Activated naive CD4-positive, alpha-beta T cell treated with Interleukin-2 at 50 U/mL for 16 hours (primary cell): ENCODE measurements around the gene RAB3A.

ENCODE experiments used
- DNase-seq: peaks from one replicate; pipeline ENCODE4 v3.0.0-alpha.2; 2020

RAB3A gene, protein sequence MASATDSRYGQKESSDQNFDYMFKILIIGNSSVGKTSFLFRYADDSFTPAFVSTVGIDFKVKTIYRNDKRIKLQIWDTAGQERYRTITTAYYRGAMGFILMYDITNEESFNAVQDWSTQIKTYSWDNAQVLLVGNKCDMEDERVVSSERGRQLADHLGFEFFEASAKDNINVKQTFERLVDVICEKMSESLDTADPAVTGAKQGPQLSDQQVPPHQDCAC

DNA sequence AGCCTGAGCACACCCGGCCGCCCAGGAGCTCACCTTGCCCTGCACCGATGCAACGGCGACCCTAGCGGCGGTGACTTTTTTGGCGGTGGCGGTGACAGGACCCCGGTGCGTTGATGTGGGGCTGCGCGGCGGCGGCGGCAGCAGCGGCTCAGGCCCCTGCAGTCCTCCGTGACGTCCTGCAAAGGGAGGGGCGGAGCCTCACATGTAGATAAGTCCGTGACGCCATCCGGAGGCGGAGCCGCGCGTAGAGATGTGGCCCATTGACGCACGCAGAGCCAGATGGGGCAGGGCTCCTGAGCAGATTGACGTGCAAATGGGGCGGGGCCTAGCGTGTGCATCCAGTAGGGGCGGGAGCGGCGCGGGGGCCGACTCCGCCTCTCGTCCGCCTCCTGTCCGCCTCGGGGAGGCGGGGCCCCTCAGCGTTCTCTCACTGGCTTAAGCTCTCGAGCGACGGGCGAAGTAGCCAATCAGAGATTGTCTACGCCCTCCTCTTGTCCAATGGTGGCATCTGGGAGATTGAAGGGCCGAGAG, at the start of gene RAB3A:
Gene RAB3A (minus strand): TSS at position 180 of the 531 bp plus-strand sequence. CDS start 1,302 bp downstream, outside the sequence.
- peak; percentile 100 for DNase-seq

DNA sequence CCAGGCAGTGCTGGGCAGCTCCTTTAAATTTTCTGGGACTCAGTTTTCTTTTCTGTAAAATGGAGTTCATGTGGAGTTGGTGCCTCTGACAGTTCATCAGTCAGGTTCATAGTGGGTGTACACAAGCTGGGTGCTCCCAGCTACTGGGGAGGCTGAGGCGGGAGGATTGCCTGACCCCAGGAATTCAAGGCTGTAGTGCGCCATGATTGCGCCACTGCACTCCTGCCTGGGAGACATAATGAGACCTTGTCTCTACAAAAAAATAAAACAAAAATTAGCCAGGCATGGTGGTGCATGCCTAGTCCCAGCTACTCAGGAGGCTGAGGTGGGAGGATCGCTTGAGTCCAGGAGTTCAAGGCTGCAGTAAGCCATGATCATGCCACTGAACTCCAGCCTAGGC, 49.3 kb upstream of the RAB3A start:
- no peak for DNase-seq

DNA sequence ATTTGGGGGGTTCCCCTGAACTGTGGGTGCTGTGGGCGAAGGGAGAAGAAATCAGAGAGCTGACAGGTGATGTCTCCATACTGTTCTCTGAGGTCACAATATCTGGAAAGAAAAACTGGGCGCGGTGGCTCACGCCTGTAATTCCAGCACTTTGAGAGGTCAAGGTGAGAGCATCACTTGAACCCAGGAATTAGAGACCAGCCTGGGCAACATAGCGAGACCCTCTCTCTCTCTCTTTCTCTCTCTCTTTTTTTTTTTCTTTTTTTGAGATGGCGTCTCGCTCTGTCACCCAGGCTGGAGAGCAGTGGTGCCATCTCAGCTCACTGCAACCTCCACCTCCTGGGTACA, 48.5 kb upstream of the RAB3A start:
- no peak for DNase-seq

DNA sequence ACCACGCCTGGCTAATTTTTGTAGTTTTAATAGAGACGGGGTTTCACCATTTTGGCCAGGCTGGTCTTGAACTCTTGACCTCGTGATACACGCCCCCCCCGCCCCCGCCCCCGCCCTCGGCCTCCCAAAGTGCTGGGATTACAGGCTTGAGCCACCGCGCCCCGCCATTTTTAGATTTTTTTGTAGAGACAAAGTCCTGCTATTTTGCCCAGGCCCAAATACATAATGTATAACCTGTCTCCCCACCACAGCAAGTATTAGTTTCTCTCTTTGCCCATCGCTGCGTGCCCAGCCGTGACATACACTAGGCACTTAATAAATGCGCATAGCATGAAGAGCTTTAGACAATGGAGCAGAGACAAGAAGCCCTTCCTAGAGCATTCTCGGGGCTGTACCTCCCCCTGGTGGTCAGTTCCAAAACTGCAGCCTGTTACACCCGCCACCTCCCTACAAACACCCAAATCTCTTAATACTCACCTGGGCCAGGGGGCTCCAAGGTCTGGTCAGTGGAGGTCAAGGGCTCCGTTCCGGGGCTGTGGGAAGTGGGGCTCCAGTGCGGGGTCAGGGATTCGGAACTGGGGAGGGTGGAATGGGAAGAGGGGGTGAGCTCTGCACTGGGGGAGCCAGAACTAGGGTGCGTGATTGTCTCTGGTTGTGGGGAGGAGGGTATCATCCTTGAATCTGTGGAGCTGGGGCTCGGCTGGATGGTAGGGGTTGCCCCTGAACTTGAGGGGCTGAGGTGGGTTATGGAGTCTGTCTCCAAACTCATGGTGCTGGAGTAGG, 47.9 kb upstream of the RAB3A start:
- peak; percentile 84 for DNase-seq

DNA sequence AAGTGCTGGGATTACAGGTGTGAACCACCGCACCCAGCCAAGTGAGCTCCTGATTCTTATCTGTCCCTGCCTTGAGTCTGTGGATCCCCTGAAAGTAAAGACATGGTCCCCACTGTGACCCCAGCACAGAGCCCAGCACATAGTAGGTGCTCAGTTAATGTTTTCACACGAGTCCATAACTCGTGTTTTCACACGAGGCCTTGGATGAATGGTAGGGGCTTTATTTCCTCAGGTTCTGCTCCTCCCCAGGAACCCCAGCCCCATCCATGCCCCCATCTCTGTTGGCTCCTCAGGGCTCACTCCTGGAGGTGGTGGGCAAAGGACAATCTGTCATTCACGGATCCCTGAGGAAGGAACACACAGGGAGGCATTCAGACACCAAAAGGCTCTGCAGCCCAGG, 46.0 kb upstream of the RAB3A start:
- DNase-seq = no peak

DNA sequence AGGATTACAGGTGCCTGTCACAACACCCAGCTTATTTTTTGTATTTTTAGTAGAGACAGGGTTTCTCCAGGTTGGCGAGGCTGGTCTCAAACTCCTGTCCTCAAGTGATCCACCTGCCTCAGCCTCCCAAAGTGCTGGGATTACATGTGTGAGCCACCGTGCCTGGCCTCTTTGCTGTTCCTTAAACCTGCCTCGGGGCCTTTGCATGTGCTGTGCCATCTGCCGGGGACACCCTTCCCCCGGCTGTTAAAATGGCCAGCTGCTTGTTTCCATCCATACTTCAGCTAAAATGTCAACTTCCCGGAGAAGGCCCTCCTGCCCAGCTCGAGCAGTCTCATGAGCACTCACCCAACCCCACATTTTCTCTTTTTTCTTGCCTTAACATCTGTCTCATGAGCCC, 41.5 kb upstream of the RAB3A start:
- DNase-seq = no peak

DNA sequence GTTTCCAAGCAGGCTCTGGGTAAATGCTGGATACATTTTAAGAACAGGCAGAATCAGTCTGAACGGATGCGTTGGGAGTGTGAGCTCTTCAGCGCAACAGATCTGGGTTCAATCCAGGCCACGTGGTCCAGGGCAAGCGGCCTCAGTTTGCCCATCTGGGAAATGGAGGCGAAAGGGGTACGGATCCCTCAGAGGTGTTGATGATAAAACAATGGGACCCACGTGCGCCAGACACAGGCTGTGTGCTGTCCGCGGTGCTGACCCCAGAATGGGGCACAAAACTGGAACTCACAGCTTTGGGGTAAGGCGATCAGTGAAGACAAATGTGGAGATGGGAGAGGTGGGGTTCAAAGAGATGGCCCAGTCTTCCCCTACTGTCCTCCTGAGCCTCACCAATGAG, 35.5 kb upstream of the RAB3A start:
- no peak for DNase-seq

DNA sequence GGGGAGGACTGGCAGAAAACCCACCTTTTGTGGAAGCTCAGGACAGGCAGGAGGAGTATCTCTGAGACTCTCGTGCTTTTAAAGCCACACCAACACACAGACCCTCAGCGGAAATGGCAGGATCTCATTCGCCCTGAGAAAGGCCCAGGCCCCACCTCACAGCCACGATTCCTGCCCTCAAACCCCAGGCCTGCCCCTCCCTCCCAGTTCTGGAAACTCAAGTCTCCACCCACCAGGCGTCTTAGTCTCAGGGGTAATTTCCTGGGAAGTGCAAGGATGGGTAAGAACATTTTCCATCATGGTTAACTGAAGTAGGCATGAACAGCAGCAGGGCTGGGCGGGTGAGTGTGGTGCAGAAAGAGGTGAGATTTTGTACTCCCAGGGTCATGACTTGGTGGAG, 30.4 kb upstream of the RAB3A start:
- no peak for DNase-seq

DNA sequence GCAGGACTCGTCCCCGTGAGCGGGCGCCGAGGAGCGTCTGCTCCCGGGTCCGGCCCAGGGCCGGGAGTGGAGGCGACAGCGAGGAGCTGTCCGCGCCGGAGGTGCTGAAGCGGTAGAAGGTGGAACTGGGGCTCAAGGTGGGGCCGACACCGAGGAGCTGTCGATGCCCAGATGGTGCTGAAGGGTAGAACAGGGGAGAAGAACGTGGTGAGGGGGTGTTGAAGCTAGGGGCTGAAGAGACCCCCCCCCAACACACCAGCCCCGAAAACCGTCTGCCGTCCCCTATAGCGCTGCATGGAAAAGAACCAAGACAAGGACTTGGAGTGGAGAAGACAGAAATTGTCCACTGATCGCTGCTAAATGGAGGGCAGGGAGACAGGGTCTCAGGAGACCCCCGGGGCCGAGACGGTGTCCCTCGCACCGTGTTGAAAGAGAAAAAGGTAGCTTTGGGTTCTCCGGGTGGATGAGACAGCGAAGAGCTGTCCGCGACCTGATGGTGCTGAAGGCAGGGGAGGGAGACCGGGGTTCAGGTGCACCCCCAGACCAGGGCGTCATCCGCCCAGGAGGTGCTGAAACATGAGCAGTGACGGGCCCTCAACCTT, 29.5 kb upstream of the RAB3A start:
- peak; percentile 56 for DNase-seq

DNA sequence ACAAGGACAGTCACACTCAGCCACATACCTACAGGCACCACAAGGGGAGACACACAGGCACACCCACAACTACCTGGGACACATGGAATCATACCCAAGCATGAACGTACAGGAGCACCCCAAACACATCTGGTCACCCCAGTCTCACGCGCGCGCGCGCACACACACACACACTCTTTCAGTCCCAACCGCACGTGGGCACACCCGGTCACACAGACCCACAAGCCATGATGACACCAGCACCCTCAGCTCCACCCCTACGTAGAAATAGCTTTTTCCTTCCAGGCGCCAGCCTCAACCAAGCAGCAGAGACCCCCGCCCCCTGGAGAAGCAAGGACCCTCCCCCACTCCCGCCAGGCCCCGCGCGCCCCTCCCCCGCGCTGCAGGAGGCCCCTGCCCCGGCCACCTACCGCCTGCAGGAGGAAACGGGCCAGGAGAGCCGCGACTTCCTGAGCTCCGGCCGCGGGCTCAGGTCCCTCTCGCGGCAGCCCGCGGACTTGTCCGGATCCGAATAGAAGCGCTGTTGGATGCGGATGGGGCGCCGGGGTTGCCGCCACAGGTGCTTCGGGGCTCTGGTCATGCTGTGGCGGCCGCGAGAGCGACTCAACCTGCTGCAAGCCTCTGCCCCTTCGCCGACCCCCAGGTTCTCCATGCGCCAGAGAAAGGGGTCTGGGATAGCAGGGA, 28.8 kb upstream of the RAB3A start:
- no peak for DNase-seq

DNA sequence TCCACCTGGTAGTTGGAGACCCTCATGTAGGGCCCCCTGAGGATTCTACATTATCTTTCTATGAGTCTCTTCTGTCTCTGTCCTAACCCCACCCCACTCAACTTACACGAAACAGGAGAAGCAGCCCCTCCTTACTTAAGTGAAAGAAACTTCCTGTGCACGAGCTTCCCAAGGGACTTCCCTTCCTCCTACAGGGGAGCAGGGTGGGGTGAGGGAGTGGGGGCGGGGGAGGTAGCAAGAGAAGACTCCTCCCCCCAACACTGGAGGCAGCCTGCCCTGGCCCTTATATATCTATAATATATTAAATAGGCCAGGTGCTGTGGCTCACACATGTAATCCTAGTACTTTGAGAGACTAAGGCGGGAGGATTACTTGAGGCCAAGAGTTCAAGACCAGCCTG, 27.9 kb upstream of the RAB3A start:
- DNase-seq = no peak

DNA sequence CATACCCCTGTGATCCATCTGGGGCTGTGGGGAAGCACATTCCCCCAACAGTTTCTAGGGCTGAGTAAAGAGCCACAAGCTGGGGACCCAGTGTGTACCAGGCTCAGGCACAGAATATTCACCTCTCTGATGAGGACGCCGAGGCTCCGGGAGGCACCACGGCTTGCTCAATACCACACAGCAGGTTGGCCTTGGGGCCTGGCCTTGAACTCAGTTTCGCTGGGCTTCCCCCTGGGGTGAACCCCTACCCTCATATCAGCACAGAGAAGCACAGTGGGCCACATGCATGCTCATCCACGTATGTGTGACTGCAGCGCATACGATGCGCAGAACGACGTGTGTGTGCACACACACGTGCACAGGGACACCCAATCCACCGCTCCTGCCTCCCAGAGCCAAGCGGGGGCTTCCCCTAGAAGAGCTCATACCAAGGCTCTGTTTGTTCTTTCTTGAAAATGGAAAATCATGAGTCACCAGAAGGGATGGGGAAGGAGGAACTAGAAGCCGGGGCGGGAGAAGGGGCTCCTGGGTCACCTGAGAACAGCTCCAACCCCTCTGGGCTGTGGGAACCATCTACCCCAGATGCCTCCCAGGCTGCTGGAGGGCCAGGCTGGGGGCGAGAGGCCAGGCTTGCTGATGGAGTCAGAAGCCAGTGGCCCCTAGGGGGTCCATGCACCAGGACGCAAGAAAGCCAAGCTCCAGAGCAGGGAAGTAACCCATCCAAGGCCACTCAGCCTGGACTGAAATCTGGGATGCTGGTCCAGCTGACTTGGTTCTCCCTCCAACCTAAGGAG, 27.3 kb upstream of the RAB3A start:
- DNase-seq = no peak

DNA sequence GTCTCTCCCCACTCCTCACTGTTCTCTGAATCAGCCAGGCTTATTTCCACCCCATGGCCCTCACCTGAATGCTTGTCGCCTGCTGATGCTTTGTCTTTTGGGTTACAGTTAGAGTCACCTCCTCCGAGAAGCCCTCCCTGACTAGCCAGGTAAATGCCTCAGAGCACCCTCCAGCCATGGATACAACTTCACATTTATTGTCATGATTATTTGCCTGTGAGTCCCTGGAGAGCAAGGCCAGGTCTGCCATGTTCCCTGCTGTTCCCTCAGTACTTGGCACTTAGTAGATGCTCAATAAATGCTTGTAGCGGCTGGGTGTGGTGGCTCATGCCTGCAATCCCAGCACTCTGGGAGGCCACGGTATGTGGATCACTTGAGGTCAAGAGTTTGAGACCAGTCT, 26.1 kb upstream of the RAB3A start:
- DNase-seq = no peak

DNA sequence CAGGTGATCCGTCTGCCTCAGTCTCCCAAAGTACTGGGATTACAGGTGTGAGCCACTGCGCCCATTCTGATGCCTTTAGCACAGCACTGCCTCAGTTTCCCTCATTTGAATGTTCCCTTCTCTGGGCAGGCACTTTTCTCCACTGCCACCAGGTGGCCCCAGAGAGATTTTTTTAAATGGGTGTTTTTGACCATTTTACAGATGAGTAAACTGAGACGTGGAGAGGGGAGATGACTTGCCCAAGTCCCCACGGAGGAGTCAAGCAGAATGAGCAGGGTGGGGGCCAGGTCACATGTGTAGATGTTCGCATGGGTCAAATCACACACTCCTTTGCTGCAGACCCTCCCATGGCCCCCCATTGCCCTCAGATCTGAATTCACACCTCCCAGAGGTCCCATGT, 25.6 kb upstream of the RAB3A start:
- no peak for DNase-seq

DNA sequence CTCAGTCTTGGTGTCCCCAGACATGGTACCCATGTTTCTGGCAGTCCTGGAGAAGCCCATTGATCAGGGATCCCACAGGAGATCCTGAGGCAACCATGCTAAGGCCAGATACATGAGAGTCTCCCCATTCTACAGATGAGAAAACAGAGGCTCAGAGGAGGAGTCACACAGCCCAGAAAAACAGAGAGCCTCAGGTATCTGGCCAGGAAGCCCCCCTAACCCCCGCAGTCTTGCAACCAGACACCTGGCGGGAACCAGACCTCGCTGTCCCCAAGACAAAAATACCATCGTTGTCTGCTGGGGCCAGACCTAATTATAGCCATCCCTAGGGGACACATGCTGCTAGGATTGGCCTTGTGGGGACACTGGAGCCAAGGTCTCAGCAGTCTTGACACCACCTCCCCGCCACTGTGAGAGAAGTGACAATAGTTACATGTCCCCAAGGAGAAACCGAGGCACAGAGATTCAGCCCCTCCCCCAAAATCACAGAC, 24.0 kb upstream of the RAB3A start:
- DNase-seq = no peak

DNA sequence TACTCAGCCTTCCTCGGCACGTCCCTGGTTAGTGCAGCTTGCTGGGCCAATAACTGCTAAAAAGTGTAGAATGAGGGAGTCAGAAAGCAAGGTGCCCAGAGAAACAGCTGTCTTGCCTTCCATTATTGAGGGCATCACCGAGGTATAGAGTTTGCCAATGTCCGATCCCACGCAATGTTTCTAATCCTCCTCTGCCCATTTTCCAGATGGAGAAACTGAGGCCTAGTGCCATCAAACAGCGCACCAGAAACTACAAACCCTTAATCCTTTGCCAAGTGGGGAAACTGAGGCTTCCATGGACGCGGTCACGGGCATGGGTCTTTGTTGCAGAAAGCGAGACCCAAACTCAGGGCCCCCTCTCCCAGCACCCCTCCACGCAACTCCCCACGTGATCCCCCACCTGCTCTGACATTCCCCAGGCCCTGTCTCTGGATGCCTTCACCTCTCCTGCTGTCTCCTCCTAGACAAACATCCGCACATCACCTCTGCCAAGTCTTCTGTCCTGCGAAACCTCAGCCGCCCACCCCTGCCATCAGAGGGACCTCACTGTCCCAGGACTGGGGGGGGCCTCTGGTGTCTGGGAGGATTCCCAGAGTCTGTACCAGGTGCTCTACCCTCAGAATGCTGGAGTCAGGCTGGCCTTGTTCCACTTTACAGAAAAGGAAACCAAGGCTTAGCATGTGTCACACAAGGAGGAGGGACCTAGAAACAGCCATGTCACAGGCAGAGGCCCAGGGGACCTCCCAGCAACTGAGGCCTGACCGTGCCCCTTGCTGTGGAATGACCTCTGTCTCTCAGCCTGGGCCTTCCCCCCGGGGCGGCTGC, 23.3 kb upstream of the RAB3A start:
- no peak for DNase-seq

DNA sequence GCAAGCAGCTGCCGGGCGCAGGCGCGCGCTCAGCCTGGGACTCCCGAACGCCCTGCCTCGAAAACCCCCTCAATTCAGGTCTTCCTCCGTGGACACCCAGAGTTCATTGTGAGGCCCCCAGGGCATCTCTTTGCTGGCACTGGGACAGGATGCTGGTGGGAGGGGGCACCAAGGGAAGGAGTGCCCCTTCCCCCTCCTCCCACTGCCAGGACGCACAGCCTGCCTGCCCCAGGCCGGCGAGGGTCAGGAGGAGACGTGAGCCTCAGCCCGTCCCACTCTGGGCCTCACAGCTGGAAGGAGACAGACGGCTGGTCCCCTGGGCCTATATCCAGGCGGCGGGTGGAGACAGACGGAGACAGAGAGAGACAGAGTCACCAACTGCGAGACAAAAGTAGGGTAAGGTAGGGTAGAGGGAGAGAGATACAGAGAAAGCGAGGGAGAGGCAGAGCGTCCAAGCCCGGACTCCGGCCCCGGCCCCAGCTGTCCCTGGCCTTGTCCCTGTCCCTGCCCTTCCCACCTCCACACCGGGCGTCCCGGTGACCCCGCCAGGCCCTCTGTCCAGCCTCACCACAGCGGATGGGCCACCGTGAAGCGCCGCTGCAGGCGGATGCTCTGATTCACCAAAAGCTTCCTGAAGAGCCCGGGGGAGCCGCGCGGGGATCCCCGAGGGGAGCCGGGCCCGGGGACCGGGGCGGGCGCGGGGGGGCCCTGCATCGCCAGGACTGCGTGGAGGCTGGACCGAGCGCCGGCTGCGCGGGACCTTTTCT, 22.0 kb upstream of the RAB3A start, which contains the start of gene PDE4C:
Gene PDE4C (minus strand): TSS at position 737 of the 767 bp plus-strand sequence. CDS start 23 bp downstream, at position 714.
- no peak for DNase-seq

DNA sequence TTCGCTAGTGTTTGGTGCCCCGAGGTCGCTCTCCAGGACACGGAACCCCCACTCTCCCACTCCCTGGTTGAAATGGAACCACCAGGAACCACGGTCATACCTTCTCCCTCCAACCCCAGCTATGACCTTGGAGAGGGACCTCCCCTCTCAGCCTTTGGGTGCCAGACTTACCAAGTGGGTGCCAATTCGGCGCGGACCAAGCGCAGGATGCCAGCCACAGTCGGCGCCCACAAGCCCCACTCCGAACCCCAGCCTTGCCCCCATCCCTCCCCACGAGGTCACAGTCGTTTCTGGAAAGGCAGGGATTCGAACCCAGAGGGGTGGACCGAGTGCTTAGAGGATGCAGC, 21.5 kb upstream of the RAB3A start:
- DNase-seq = no peak

DNA sequence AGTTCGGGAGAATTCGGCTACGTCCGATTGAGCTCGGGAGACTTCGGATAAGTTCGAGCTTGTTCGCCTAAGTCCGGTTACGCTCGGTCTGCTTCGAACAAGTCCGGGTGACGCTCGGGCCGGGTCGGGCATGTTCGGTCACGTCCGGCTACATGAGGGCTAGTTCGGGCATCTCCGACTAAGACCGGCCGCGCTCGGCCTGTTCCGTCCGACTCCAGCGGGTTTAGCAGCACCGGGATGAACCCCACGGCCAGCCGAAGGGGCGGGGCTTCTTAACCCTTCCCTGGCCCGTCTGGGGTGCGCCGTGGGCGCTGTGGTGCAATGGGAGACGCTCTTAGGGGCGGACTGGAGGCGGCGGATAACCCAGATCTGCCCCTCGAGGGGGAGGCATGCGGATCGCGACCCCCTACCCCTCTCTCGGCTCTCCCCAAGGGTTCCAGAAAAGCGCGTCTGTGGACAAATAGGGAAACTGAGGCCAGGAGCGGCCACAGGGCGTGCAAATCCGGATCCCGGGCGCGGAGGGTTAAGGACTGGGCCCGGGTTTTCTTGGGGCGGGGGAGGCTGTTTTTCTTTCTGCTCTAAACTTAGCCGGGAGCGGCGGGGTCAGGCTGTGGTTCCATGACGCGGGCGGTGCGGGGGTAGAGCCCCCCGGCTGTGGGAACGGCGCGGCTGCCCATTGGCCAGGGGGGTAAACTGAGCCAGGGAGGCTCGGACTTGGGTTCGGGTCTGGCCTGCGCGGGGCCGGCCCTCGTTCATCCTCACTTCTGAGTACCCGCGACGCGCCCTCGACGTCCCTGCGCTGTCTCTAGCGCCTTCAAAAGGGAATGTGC, 20.9 kb upstream of the RAB3A start:
- peak; percentile 88 for DNase-seq
